Neural progenitor cell (in vitro differentiated cells): ENCODE results near the gene KLHL41.

ENCODE experiments used
- CTCF ChIP-seq: fragments of 200-600 bp; sonication (generic); IDR thresholded peaks from 2 replicates; pipeline ENCODE4 v1.5.1; 2017; ENCODE audit warnings: antibody characterized with exemption, mild to moderate bottlenecking
- EZH2 ChIP-seq: fragments of 200-600 bp; sonication (generic); IDR thresholded peaks from 2 replicates; pipeline ENCODE4 v1.6.1; 2017; ENCODE audit warnings: antibody characterized with exemption, mild to moderate bottlenecking, moderate library complexity

DNA sequence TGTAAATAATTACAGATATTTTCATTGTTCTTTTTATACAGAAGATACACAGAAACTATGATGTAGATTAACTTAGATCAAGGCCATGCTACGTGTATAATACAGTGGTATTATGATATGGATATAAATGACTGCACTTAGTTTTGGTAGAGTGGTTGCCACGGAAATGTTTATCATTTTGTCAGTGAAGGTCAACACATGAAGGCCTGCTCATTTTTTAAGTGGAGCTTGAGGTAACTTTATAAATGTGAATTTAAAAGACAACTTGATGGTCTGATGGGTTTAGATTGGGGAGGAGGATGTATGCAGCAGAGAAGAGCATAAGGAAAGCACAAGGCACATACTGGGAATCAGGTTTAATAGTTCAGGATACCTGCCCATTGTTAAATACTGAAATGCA lies 44.6 kb upstream of the KLHL41 start:
- TF ChIP-seq CTCF, result no peak
- TF ChIP-seq EZH2, result no peak
